ENCODE measurements around the gene FOXP4. TPM values are rescaled to one million over a fixed set of nuclear protein-coding genes. Genes with fewer than 3 reads are reported as not detected.

The FOXP4 gene
- total and polyA plus RNA-seq, 2 of the 13 experiments (the other 11 are each of a cell fraction or from before 2014, with no cell fraction given): 11.0 to 12.4 TPM

GRCh38 chr6:41608443-41609151 is 62.4 kb downstream of the FOXP4 start (continued):
- TF ChIP-seq NPAS2 (CRISPR knock-in tag; IDR thresholded peaks at IDR 0.05; ENCODE audit: borderline replicate concordance): no peak
- TF ChIP-seq MED13 (CRISPR knock-in tag; IDR thresholded peaks at IDR 0.05): no peak
- no peak for TF ChIP-seq ZKSCAN5 (CRISPR knock-in tag; IDR thresholded peaks at IDR 0.05)
- TF ChIP-seq CREBL2 (CRISPR knock-in tag; IDR thresholded peaks at IDR 0.05; ENCODE audit: borderline replicate concordance): no peak
- TF ChIP-seq ETV5 (CRISPR knock-in tag; IDR thresholded peaks at IDR 0.05; ENCODE audit: borderline replicate concordance): no peak
- no peak for TF ChIP-seq TFDP1 (CRISPR knock-in tag; IDR thresholded peaks at IDR 0.05; ENCODE audit: borderline replicate concordance)
- no peak for TF ChIP-seq TSC22D2 (CRISPR knock-in tag; IDR thresholded peaks at IDR 0.05; ENCODE audit: borderline replicate concordance)
- TF ChIP-seq ZNF512B (CRISPR knock-in tag; IDR thresholded peaks at IDR 0.05; ENCODE audit: borderline replicate concordance): no peak
- TF ChIP-seq RBAK (CRISPR knock-in tag; IDR thresholded peaks at IDR 0.05): no peak
- TF ChIP-seq MAX (IDR thresholded peaks at IDR 0.05): no peak
- no peak for TF ChIP-seq ZNF790 (CRISPR knock-in tag; IDR thresholded peaks at IDR 0.05; ENCODE audit: borderline replicate concordance)
- TF ChIP-seq SMAD9 (CRISPR knock-in tag; IDR thresholded peaks at IDR 0.05): no peak

Measured in HepG2 (cell line).